Measurements from ENCODE around the gene TMEM132A. TPM values are rescaled to one million over a fixed set of nuclear protein-coding genes. Genes with fewer than 3 reads are reported as not detected.
A peak's percentile ranks its signal among the peaks of the same experiment; 100 is the strongest.

The TMEM132A gene
- total RNA-seq, 4 donors from 2014 or later, result 1.8 to 7.0 (median 3.5) TPM

GRCh38 chr11:60945295-60945667, 21.0 kb downstream of the TMEM132A start:
- Histone ChIP-seq H3K27ac (no peak overlapping the region), H3K9me3 (no peaks in the 10 kb centered on the region), H3K27me3 (no peaks in the 10 kb centered on the region), H3K4me3 (no peak overlapping the region), H3K4me1 (peaks cover 0 to 18% (median 5%) of the 10 kb centered on the region in 4 donors), H3K36me3 (no peaks in the 10 kb centered on the region)
- WGBS, 2 donors (ENCODE audit: low coverage in 1 of 2), result 93% methylated on average over 5 of the region's 5 CpGs; no CpG with 5 or more reads in 1 of the 2 donors
- TF ChIP-seq CTCF (IDR thresholded peaks at IDR 0.05) (no peak), EP300 (IDR thresholded peaks at IDR 0.05; ENCODE audit: low read depth) (no peak), POLR2AphosphoS5 (IDR thresholded peaks at IDR 0.05) (no peak), POLR2A (IDR thresholded peaks at IDR 0.05) (no peak)
- no peak for DNase-seq
- in situ Hi-C loops (cut with MboI; ENCODE audit: low pct_ligation_motif_present in 1 of 4, low pct_unique_long_range_greater_than_20kb in 1 of 4, low sequenced_read_pairs in 3 of 4), result no loop called here
- intact Hi-C loops (cut with DNase I; ENCODE audit: low total_unique reads), result no loop called here

GRCh38 chr11:60946601-60947264, 22.5 kb downstream of the TMEM132A start:
- Histone ChIP-seq H3K4me1 (peaks cover 0 to 29% (median 12%) of the 10 kb centered on the region in 4 donors), H3K27me3 (no peaks in the 10 kb centered on the region), H3K27ac (no peak overlapping the region), H3K36me3 (no peaks in the 10 kb centered on the region), H3K4me3 (no peak overlapping the region), H3K9me3 (no peaks in the 10 kb centered on the region)
- WGBS, 2 donors (ENCODE audit: low coverage in 1 of 2), result 83 to 91% methylated on average over 1 to 15 of the region's 15 CpGs
- DNase-seq, result no peak
- in situ Hi-C loops (cut with MboI; ENCODE audit: low pct_ligation_motif_present in 1 of 4, low pct_unique_long_range_greater_than_20kb in 1 of 4, low sequenced_read_pairs in 3 of 4), result no loop called here
- TF ChIP-seq CTCF (IDR thresholded peaks at IDR 0.05), result no peak
- TF ChIP-seq POLR2A (IDR thresholded peaks at IDR 0.05), result no peak
- no peak for TF ChIP-seq EP300 (IDR thresholded peaks at IDR 0.05; ENCODE audit: low read depth)
- TF ChIP-seq POLR2AphosphoS5 (IDR thresholded peaks at IDR 0.05), result no peak
- intact Hi-C loops (cut with DNase I; ENCODE audit: low total_unique reads), result no loop called here

GRCh38 chr11:60947700-60948099, 23.4 kb downstream of the TMEM132A start:
- Histone ChIP-seq H3K4me1 (peaks cover 0 to 36% (median 12%) of the 10 kb centered on the region in 4 donors), H3K36me3 (no peaks in the 10 kb centered on the region), H3K27ac (peak overlapping the region in 2 of 4 donors; percentile 4 to 11), H3K4me3 (no peak overlapping the region), H3K27me3 (no peaks in the 10 kb centered on the region), H3K9me3 (no peaks in the 10 kb centered on the region)
- DNase-seq, result no peak
- 52 to 93% methylated on average over 1 to 2 of the region's 2 CpGs for WGBS, 2 donors (ENCODE audit: low coverage in 1 of 2)
- in situ Hi-C loops (cut with MboI; ENCODE audit: low pct_ligation_motif_present in 1 of 4, low pct_unique_long_range_greater_than_20kb in 1 of 4, low sequenced_read_pairs in 3 of 4), result no loop called here
- intact Hi-C loops (cut with DNase I; ENCODE audit: low total_unique reads), result no loop called here
- TF ChIP-seq CTCF (IDR thresholded peaks at IDR 0.05) (no peak), POLR2AphosphoS5 (IDR thresholded peaks at IDR 0.05) (no peak), POLR2A (IDR thresholded peaks at IDR 0.05) (no peak), EP300 (IDR thresholded peaks at IDR 0.05; ENCODE audit: low read depth) (no peak)

GRCh38 chr11:60948250-60948649, 24.0 kb downstream of the TMEM132A start:
- peaks cover 0 to 38% (median 11%) of the 10 kb centered on the region in 4 donors for H3K4me1 ChIP-seq
- 85 to 100% methylated on average over 1 to 5 of the region's 5 CpGs for WGBS, 2 donors (ENCODE audit: low coverage in 1 of 2)
- TF ChIP-seq POLR2A (IDR thresholded peaks at IDR 0.05) (no peak), CTCF (IDR thresholded peaks at IDR 0.05) (no peak), POLR2AphosphoS5 (IDR thresholded peaks at IDR 0.05) (no peak), EP300 (IDR thresholded peaks at IDR 0.05; ENCODE audit: low read depth) (no peak)
- no peak for DNase-seq
- no peaks in the 10 kb centered on the region for H3K27me3 ChIP-seq
- intact Hi-C loops (cut with DNase I; ENCODE audit: low total_unique reads), result no loop called here
- no peaks in the 10 kb centered on the region for H3K36me3 ChIP-seq
- H3K4me3 ChIP-seq, result no peak overlapping the region
- peak overlapping the region in 1 of 4 donors; percentile 39 for H3K27ac ChIP-seq
- no peaks in the 10 kb centered on the region for H3K9me3 ChIP-seq
- in situ Hi-C loops (cut with MboI; ENCODE audit: low pct_ligation_motif_present in 1 of 4, low pct_unique_long_range_greater_than_20kb in 1 of 4, low sequenced_read_pairs in 3 of 4), result no loop called here

Data from transverse colon (tissue), 4 donors.